GM19023 (cell line): ENCODE results near the gene OSBPL6.
"Not testable (repeated sequence)": the region's sequence is repeated elsewhere in the genome, so short reads cannot be mapped to it uniquely, and the experiment has no call there.

Experiments used
- ATAC-seq: cut with Tn5 transposase; IDR thresholded peaks from one replicate; pipeline ENCODE4 v1.9.1; 2021; ENCODE audit warnings: mild to moderate bottlenecking, moderate library complexity; ENCODE audit not compliant: unreplicated experiment

The OSBPL6 gene

GRCh38 chr2:178295906-178296305 is 101.6 kb downstream of the OSBPL6 start:
- no peak for ATAC-seq

DNA sequence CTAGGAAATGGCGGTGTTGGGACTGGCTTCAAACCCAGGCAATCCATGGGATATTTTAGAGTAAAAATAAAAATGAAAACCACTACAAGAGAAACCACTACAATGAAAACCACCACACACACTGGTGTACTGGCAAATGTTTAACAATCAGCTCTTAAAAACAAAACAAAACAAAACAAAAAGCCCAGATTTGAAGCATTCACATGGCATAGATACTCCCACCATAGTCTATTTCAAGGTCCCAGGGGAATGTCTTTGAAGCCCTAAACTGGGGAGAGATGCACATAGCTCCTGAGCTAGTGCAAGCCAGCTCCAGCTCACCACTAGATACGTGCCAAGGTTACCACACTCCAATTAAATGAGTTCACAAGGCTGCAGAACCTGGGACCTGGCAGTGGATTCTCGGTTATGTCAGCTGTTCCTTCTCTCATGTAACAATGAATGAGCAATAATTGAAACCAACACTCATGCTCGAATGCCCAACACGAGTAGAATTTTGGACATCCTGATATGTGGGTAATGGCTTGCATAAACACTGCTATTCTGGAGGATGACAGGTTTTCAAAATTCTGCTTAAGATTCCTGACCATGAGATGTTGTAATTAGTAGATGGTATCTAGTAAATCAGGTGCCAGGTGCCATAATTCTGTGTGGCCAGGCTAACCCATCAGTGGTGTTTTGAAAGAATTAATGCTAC is 102.2 kb downstream of the OSBPL6 start:
- ATAC-seq, result no peak

DNA sequence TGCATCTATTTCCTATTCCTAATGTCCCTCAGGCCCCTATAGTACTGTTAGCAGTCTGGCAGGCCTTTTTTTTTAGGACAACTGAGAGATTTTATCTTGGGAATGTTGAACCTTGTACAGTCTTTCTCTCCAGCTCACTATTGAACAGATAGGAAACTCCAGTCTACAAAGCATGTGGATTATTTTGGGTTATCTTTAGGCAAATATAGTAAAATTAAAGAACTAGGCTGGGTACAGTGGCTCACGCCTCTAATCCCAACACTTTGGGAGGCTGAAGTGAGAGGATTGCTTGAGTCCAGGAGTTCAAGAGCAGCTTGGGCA is 102.7 kb downstream of the OSBPL6 start:
- ATAC-seq, result no peak

GRCh38 chr2:178298785-178299212 is 104.5 kb downstream of the OSBPL6 start:
- ATAC-seq, result no peak

GRCh38 chr2:178301649-178302238 is 107.4 kb downstream of the OSBPL6 start:
- no peak for ATAC-seq

DNA sequence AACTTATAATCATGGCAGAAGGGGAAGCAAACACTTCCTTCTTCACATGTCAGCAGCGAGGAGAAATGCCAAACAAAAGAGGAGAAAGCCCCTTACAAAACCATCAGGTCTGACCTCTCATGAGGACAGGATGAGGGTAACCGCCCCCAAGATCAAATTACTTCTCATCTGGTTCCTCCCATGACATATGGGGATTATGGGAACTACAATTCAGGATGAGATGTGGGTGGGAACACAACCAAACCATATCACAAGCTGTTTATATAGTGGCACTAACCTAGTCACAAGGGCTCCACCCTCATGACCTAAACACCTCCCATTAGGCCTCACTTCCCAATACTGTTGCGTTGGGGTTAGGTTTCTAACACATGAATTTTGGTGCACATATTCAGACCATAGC is 110.0 kb downstream of the OSBPL6 start:
- ATAC-seq, result no peak

GRCh38 chr2:178306352-178307073 is 112.2 kb downstream of the OSBPL6 start:
- peak; percentile 97 for ATAC-seq

DNA sequence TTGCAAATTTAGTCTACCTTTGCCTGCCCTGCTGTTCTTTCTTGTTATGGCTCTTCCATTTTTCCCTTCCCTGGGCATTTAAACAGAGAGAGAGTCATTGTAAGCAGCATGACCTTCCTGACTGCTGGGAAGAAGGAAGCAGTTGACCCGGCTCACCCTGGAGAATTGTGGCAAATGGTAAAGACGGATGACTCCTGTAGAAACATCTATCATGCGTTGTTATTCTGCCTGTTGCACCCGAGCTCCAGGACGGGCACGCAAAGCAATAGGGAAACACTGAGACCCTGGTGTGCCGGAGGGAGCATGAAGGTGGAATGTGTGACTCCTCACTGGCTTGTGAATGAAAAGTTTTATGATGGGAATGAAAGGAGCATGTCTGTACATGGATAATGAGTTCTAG is 113.3 kb downstream of the OSBPL6 start:
- no peak for ATAC-seq

GRCh38 chr2:178309541-178309940 is 115.2 kb downstream of the OSBPL6 start:
- no peak for ATAC-seq

DNA sequence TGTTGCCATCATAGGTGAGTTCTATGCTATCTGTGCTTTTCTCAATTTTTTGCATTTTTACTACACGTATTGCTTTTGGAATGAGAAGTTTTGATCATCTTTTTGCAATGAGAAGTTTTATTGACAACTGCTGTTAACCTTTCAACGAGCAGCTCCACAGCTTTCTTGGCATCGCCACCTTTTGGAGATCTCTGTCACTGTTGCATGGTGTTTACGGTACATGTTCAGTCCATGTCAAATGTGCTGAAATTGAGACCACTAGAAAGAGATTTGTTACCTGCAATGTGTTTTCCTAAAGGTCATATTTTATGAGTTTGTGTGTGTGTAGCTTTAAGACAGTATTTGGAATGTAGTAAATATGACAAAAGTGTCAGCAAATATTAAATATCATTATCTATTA is 120.8 kb downstream of the OSBPL6 start:
- ATAC-seq, result no peak

DNA sequence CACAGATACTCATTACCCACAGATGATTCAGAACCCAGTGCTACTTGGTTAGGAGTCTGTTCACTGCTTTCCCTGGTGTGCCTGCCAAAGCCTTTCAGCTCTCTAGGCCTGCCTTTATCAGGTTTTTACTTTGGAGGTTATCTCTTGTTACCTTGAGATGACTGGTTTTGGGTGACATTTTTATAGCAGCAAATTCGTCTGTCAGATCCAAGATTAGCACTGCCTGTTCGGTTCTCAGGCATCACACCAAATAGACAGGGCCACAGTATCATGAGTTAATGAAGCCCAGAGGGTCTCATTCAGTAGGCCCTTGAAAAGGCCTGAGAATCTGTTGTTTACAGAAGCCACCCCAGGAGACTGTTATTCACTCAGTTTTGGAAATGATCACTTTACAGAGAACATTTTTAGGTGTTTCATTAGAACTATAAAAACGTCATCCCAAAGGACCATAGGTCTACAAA is 121.2 kb downstream of the OSBPL6 start:
- ATAC-seq, result no peak

DNA sequence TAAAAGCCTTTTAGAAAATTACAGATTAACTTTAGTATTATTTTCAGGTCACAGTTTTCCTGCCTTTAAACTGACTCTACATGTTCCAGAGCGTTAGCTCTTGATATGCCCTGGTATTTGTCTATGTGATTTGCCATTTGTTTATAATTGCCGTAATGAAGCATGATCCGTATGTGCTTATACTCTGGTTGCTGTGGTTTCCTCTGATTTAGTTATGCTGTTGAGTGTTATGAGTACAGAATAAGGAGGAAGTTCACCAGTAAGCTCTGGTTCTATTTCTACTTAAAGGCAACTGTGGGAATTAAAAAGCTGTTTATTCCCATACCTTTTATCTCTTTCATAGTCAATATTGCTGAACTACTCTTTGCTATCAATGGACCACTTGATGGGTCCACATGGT is 123.5 kb downstream of the OSBPL6 start:
- ATAC-seq, result no peak

- ATAC-seq, result no peak
These were observed 125.8 kb downstream of the OSBPL6 start for GRCh38 chr2:178320011-178320585.

GRCh38 chr2:178322068-178322467 is 127.8 kb downstream of the OSBPL6 start:
- ATAC-seq, result no peak

- ATAC-seq, result not testable (repeated sequence)
These were observed 129.0 kb downstream of the OSBPL6 start for GRCh38 chr2:178323331-178323730.

DNA sequence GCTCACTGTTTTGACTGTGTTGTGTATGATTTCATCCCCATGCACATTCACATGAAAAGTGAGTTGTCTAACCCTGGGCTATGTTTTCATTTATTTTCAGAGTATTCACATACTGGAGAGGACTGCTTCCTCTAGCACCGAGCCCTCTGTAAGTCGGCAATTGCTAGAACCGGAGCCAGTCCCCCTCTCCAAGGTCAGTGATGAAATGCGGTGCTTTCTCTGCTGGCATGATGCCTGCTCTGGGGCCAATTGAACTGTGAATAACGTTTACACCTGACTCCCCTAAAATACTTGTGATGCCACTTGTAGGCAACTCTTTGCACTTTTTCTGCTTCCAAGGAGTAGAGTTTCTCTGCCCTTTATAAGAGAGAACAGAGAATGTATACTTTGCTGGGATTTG is 129.8 kb downstream of the OSBPL6 start:
- ATAC-seq, result no peak

DNA sequence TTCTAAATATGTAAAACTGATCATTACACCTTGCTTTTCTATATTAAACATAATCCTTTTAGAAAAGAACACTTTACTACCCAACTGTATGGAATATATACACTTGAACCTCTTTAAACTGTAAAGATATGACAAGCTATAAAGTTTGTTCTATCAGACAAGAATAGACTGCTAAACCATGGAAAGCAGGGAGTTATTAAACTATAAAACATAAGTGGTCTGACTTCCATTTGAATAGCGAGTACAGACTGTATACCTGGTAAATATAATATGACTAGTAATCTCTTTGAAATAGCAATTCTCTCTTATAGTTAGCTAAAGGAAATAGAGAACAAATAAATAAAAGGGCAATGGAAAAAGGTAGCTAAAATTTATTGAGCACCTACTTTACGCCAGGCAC is 131.0 kb downstream of the OSBPL6 start:
- ATAC-seq, result no peak

DNA sequence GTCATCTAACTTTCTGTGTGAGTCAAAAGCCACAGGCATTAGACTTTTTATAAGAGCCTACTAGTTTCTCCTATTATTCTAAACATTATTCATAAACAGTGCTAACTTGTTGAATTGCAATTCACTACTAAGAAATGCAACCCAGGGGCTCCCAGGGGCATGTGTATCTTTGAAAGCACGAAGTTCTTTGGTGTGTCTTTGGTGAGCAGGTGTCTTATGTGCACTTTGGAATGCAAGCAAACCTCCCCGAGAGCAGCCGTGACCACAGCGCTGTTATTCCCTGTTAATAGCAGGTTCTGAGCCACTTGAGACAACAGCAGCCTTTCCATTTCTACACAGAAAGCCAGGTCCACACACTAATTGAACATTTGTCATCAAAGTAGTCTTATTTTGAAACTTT is 133.2 kb downstream of the OSBPL6 start:
- no peak for ATAC-seq

GRCh38 chr2:178328037-178328436 is 133.7 kb downstream of the OSBPL6 start:
- ATAC-seq, result no peak

DNA sequence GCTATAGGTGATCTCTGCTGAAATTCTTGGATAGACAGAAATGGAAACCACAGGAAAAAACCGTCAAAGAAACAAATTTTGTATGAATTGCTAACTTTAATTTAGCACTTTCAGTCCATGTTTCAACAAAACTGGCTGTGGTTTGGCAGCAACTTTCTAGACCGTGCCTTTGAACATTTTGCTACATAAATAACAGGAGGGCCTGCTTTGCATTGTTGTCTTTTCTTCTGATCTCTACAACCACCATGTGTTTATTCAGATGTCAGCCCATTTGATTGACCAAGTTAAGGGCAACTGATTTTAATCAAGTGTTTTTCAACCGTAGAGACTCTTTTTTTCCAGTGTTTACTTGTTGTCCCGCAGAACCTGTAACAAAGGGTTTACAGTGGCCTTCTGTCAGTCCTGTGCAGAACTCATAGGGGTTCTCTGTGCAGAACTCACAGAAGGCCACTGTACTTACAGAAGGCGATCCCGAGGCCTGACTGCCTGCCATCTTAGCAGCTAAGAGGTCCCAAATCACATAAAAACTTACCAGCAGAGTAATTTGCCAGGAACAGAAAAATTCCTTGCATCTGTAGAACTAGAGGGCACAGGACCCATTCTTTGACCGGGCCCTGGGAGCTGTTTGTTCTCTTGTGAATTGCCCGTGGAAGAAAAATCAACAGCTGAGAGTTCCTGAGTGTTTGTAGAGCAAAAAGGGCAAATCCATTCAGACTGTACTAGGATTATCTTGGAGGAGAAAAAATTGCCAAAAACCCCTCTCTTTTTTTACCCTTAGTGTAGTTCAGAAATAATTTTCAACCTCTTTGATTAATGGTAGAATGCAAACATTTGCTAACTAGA is 136.1 kb downstream of the OSBPL6 start:
- no peak for ATAC-seq
